Stimulated activated CD8-positive, alpha-beta memory T cell treated with anti-CD3 and anti-CD28 coated beads, Interleukin-12 subunit alpha, Interleukin-12 subunit beta, amount 100 ng/mL, for 1 hour (primary cell): ENCODE measurements around the gene MALT1.
"Not testable (repeated sequence)": the region's sequence is repeated elsewhere in the genome, so short reads cannot be mapped to it uniquely, and the experiment has no call there.

Experiments used
- DNase-seq: peaks from one replicate; pipeline ENCODE4 v3.0.0-alpha.2; 2020; ENCODE audit warnings: low read depth

MALT1 gene

DNA sequence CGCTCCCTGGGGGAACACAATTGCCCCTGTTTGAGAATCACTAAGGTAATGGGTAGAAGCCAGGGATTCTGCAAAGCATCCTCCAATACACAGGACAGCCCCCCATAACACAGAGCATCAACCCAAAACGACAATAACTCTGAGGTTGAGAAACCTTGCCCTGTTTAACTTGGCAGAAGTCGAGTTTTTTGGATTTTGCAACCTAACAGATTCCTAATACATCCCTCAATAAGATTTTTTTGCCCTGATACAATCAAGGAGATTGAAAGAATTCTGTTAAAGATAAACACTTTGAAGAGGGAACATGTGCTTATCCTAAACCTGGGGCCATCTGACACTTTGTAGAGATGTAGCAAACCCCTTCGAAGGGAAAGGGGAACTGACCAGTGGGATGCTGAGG, 100.9 kb downstream of the MALT1 start:
- DNase-seq: no peak

DNA sequence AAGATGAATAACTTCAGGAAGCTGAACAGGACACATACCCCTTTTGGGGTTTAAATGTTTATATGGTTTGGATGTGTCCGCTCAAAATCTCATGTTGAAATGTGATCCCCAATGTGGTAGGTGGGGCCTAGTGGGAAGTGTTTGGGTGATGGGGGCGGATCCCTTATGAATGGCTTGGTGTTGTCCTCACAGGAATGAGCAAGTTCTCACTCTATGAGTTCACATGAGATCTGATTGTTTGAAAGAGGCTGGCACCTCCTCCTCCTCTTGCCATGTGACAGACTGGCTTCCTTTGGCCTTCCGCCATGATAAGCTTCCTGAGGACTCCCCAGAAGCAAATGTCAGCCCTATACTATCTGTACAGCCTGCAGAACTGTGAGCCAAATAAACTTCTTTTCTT, 104.8 kb downstream of the MALT1 start:
- DNase-seq: no peak

DNA sequence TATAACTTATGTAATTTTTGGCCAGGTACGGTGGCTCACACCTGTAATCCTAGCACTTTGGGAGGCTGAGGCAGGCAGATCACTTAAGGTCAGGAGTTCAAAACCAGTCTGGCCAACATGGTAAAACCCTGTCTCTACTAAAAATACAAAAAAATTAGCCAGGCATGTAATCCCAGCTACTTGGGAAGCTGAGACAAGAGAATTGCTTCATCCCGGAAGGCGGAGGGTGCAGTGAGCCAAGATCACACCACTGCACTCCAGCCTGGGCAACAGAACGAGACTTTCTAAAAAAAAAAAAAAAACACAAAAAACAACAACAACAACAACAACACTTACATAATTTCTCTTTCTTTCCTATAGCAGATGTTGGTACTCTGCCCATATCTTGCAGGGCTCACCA, 105.3 kb downstream of the MALT1 start:
- not testable (repeated sequence) for DNase-seq

DNA sequence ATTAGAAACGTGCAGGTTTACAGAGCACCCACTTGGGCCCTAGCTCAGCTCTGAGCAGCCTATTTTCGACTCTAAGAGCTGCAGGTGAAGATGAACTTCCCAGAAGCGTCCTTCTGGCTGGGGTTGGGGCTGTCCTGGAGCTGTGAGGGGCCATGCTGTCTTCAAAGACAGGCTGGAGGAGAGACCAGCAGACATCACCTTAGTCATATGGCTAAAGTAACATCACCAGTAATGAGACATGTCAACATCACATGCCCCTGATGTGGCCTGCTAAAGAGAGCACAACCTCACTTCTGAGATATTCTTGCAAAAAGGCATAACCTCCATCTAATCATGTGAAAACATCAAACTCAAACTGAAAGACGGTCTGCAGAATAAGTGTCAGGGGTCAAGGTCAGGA, 106.2 kb downstream of the MALT1 start:
- DNase-seq: no peak

DNA sequence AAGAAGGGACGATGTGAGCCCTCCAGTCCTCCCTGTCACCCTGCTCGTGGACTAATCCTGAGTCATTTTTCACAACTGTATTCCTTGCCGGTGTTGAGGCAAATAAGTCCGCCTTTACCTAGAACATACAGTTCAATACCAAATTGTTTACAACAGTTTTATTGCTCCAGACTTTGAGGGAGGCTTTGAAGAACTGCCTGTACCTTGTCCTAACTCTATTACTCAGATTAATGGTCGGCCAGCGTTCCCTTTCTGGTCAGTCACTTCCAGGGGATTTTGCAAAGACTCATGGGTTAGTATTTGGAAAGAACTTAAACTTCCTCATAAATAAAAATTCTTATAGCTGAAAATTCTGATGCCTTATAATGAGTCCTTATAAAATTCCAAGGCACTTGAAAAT, 108.3 kb downstream of the MALT1 start:
- no peak for DNase-seq

DNA sequence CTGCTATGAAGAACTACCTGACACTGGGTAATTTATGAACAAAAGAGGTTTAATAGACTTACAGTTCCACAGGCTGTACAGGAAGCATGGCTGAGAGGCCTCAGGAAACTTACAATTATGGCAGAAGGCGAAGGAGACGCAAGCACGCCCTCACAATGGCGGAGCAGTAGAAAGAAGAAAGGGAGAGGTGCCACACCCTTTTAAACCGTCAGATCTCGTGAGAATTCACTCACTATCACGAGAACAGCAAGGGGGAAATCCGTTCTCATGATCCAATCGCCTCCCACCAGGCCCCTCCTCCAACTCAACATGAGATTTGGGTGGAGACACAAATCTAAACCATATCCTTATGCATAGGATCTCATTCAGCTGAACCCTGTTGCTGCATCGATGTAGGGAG, 108.8 kb downstream of the MALT1 start:
- DNase-seq: no peak

DNA sequence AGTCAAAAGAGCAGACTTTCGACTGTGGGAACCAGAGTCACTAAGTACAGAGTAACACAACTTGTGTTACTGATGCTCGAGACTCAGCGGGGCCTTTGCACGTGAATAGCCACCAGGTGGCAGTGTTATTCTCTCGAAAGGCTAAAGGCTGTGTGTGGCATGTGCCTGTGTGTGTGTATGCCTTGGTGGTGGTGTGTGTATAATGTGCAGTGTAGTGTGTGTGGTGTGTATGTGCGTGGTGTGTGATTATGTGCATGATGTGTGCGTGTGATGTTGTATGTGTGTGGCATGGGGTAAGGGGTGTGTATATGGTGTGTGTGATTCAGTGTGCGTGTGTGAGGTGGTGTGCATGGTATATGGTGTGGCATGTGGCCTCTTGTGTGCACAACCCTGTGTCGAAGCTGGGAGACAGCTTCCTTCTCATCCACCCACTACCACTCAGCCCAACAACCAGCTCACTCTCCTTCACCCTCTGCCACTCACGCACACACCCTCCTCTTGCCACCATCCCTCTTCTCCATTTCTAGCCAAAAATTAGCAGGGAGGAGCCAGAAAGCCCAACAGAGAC, 110.4 kb downstream of the MALT1 start:
- peak; percentile 45 for DNase-seq

DNA sequence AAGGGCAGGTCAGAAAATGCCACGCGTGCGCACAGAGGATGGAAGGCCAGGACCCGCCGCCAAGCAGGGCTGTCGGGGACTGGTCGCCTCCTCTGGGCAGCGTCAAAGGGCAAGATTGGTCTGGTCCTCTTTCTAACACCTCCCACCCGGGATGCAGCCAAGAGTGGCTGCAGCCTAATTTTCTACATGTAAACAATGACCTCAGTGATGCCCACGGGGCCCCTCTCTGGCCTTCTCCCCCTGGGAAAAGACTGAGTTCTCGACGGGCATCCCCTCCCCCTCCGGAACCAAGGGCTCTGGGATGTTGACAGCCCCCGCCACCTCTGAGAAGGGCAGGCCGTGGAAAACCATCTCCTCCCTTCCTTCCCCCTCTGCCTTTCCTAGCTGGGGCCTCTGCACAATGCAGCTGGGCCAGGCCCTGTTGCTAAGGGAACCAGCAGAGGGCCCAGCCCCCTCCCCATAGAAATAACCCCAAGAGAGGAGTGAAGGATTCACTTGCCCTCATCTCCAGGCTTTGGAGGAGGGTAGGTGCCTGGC, 113.4 kb downstream of the MALT1 start:
- no peak for DNase-seq

DNA sequence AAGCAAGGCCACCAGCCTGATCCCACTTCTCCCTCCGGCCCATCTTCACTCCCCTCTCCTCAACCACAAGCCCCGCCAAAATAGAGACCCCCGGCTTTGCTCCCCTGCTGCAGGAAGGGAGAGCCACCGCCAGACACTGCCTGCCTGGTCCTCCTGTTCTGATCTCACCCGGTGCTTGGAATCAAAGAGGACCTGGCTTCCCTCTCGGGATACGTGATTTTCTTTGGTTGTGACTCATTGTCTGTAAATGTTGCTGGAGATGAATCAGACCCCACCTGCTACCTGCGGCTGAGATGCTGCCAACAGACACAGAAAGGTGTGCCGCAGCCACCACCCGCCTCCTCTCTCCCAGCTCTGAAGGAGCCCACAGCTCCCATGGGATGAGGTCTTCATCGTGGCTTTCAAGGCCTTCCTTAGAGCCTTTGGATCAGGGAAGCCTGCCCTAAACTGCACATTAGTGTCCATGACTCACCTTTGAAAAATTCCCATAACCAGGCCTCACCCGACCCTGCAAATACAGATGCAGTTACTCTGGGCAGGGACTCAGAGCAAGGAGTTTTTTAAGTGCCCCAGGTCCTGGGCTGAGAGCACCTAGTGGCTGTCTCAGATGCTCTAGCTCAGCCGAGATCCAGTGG, 114.0 kb downstream of the MALT1 start:
- DNase-seq: no peak

DNA sequence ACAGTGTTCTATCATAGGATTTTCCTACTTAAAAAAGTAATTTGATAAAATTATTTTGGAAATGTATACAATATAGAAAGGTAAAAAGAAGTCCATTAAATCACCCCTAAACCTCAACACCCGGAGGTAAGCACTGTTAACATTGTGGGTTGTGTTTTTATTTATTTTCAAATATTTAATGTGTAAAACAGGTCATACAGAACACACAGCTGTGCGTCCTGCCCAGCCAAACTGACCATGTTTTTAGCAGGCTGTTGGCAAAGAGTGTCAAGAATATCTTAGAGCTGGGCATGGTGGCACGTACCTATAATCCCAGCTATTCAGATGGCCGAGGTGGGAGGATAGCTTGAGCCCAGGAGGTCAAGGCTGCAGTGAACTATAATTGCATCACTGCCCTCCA, 114.6 kb downstream of the MALT1 start:
- DNase-seq: no peak

DNA sequence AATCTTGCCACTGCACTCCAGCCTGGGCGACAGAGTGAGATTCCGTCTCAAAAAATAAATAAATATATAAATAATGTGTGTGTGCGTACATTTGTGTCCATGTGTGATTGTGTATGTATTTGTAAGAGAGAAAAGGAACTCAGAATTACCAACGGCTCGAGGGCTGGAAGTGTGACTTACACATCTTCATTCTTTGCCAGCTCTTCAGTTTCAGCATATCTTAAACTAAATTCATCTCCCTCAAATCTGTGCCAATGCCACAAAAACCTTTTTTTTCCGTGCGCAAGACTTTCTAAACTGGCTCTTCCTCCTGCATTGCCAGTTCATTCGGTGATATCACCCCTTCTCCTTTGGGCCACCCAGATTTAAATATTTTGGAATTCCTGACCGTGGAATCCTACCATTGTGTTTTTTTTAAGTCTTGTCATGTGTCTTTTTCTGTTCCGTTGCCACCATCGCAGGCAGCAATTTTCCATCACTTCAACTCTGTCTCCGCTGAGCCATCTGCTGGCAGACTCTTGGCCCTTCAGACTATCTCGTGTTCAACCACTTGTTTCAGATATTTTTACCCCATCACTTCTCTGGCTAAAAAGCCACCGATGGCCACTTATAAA, 116.4 kb downstream of the MALT1 start:
- DNase-seq: no peak

DNA sequence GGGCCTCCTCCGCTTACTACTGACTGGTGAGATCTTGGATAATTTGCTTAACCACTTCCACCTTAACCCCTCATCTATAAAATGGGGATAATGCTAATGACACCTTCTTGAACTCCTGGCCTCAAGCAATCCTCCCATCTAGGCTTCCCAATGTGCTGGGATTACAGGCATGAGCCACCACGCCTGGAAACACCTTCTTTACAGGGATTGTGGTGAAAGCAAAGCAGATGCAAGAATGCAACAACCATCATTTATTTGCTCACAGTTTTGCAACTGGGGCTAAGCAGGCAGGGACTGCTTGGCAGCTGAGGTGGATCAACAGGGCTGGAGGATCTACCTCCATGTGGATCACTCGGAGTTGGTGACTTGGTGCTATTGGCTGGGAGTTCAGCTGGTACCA, 117.2 kb downstream of the MALT1 start:
- no peak for DNase-seq

DNA sequence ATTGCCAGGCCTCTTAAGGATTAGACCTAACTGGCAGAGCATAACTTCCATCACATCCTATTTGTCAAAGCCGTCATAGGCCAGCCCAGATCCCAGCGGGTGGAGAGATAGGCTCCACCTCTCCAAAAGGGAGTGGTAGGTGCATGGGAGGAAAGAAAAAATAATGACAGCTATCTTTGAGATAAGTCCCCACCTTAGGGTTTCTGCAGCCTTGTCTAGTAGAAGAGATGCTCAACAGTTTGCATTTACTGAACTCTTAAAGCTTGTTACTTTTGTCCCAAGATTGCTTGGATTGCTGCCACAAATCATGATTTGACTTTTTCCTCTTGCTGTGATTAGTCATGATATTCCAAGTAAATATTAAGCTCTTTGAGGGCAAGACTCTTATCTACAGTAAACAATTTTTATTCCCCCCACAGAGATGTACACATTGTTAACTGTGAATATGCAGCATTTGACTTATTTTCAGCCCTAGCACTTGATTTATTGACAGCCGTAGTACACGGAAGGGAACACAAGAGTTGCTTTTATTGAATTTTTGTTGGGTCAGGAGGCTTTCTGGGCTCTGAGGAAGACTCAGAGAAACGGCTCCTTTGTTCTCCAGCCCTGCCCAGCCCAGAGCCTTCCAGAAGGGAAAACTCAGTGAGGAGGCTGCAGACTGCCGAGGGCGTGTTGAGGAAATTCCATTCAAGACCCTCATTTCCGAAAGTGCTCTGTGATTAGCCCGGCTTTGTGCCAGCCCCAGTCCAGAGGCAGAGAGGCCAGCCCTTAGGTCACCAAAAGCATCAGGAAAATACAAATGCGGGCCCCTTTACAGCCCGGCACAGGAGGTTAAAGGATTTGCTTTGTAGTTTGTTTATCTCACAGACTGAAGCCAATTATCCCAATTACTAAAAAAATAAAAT, 118.0 kb downstream of the MALT1 start:
- DNase-seq: no peak

DNA sequence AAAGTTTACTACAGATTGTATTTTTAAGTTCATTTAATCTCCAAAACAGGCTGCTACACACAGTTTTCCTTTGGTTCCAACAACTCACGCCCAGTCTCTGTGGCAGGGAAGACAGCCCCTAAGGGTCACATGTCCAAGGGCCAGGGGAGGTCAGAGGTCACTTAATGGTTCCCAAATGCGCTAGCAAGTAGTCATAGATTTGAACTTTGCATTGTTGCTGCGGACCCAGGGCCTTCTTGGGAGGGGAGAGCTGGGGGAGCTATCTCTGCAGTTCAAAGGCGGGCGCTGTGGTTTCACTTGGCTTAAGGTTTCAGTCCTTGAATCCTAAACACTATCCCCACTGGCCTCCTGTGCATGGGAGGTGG, 118.6 kb downstream of the MALT1 start:
- no peak for DNase-seq

DNA sequence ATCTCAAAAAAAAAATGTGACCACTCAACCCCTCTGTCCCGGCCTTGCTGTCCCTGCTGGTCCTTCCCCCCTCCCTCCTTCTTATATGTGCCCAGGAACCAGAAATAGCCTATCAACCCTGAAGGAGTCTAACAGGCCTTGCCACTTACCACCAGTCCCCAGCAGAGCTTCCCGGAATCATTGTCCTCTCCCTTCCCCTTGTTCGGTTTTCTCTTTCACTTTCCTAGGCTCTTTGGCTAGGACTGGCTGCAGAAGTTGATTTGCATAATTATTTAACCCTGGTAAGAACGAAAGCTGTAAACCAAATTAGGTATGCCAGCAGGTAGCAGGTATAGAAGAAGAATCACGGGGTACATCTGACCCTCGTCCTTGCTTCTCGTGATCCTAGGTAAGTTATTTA, 120.8 kb downstream of the MALT1 start:
- DNase-seq: no peak

DNA sequence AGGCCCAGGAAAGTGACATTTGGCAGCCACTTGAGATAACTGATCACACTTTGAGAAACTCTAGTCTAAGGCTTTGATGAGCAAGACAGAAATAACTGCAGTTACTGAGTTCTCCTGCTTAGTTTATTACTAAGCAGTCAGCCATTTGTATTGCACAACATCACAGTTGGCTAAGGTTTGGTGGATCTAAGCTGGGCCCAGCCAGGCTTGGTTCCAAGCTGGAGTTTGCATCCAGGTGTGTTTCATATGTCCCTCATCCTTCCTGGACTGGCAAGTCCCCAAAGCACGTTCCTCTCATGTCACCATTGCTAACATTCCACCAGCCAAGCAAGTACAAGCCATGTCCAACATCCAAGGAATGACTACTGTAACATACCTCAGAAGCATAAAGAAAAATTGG, 122.1 kb downstream of the MALT1 start:
- no peak for DNase-seq

DNA sequence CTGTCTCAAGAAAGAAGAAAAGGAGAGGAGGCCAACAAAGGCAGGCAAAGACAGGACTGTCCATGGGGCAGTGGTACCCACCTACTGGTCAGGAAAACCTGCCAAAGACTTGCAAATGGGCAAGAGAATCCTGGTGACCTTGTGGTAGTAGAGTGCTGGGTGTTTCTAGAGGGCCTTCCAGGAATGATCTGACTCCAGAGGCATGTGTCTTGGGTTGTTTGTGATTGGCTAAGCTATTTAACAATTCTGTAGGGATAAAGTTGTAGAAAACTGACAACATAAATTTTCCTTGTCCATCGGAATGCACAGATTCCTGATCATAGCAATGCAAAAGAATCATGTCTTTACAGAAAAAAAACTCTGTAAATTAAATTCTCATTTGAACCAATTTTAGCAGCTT, 125.0 kb downstream of the MALT1 start:
- no peak for DNase-seq

DNA sequence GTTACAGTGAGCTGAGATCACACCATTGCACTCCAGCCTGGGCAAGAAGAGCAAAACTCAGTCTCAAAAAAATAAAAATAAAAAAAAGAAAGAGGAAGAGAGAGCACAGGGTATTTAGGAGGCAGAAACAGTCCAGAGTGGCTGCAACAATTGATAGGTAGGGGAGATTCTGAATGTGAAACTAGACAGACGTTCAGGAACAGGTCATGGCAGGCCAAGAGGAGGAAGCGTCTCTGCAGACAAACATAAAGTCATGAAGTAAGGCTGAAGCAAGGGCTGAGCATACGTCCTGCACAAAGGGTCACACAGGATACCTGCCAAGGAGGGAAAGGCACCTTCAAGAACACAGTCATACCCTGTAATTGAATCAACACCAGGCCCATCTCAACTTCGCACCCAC, 129.3 kb downstream of the MALT1 start:
- DNase-seq: no peak

DNA sequence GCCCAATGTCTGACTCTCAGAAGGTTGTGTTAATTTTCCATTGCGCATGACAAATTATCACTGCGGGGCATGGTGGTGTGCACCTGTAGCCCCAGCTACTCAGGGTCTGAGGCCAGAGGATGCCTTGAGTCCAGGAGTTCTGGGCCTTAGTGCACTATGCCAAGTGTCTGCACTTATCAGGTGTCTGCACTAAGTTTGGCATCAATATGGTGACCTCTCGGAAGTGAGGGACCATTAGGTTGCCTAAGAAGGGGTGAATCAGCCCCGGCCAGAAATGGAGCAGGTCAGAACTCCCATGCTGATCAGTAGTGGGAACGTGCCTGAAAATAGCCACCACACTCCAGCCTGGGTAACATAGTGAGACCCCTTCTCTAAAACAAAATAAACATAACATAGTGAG, 131.7 kb downstream of the MALT1 start:
- no peak for DNase-seq

DNA sequence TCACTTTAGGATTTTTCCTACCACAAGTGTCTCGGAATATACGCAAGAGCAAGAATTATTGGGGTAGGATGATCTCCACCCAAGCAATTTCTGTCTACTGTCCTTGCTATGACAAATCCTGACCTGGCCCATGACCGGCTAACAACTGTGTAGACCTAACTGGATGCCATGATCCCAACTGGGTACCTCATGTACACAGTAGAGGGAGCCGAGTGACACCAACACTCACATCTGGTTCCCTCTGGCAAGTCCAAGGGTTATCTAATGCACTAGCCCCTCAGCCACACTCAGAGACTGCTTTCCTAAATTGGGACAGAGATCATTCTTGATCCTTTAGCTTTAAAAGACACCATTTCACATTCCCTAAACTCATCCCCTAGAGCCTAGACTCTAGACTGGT, 132.7 kb downstream of the MALT1 start:
- DNase-seq: no peak
